ENCODE data around the gene KLC1. TPM values are rescaled to one million over a fixed set of nuclear protein-coding genes. Genes with fewer than 3 reads are reported as not detected.

The KLC1 gene
- 100 to 1,000 TPM; 214 to 500 (median 268) TPM for total RNA-seq

- intact Hi-C loops (cut with DNase I; ENCODE audit: low total_unique reads), result no loop called here
- WGBS, 2 donors, result 0 to 1% methylated on average over 9 to 59 of the region's 97 CpGs
- TF ChIP-seq POLR2A (IDR thresholded peaks at IDR 0.05) (peak in 1 of 2 donors; percentile 61), CTCF (IDR thresholded peaks at IDR 0.05) (no peak)
- H3K4me3 ChIP-seq (ENCODE audit: low read depth, poor library complexity, severe bottlenecking), result peak within 1 kb of the TSS; percentile 85
- peak; percentile 70 to 97 for DNase-seq (ENCODE audit: low spot score in 2 of 2)
Measured at GRCh38 chr14:103628684-103629502, at the start of gene KLC1. Gene KLC1 (plus strand): TSS chr14:103629211. CDS start chr14:103654565, 25,354 bp downstream.

GRCh38 chr14:103581206-103581605, 47.8 kb upstream of the KLC1 start:
- no peak for DNase-seq (ENCODE audit: low spot score in 2 of 2)
- TF ChIP-seq CTCF (IDR thresholded peaks at IDR 0.05) (no peak), POLR2A (IDR thresholded peaks at IDR 0.05) (no peak)
- no peak overlapping the region for H3K4me3 ChIP-seq (ENCODE audit: low read depth, poor library complexity, severe bottlenecking)
- intact Hi-C loops (cut with DNase I; ENCODE audit: low total_unique reads), result loop anchor here (5.0 kb wide), 1 partner anchor 1289 kb away; no protein-coding TSS in a partner anchor
- WGBS, 2 donors, result 86 to 89% methylated on average over 11 of the region's 11 CpGs

GRCh38 chr14:103581954-103582703, 46.9 kb upstream of the KLC1 start:
- H3K4me3 ChIP-seq (ENCODE audit: low read depth, poor library complexity, severe bottlenecking), result no peak overlapping the region
- WGBS, 2 donors, result 66 to 69% methylated on average over 19 to 22 of the region's 26 CpGs
- TF ChIP-seq POLR2A (IDR thresholded peaks at IDR 0.05) (no peak), CTCF (IDR thresholded peaks at IDR 0.05) (no peak)
- DNase-seq (ENCODE audit: low spot score in 2 of 2), result peak; percentile 63 to 88
- intact Hi-C loops (cut with DNase I; ENCODE audit: low total_unique reads), result loop anchor here (5.0 kb wide), 1 partner anchor 1290 kb away; no protein-coding TSS in a partner anchor

- no peak for TF ChIP-seq POLR2A (IDR thresholded peaks at IDR 0.05)
- TF ChIP-seq CTCF (IDR thresholded peaks at IDR 0.05), result no peak
- intact Hi-C loops (cut with DNase I; ENCODE audit: low total_unique reads), result loop anchor here (5.0 kb wide), 1 partner anchor 1292 kb away; no protein-coding TSS in a partner anchor
- DNase-seq (ENCODE audit: low spot score in 2 of 2), result no peak
- WGBS, 2 donors, result 82 to 85% methylated on average over 11 of the region's 11 CpGs
- no peak overlapping the region for H3K4me3 ChIP-seq (ENCODE audit: low read depth, poor library complexity, severe bottlenecking)
Measured at GRCh38 chr14:103584326-103584915, 44.6 kb upstream of the KLC1 start.

GRCh38 chr14:103593577-103593976, 35.4 kb upstream of the KLC1 start:
- no peak for TF ChIP-seq POLR2A (IDR thresholded peaks at IDR 0.05)
- no peak overlapping the region for H3K4me3 ChIP-seq (ENCODE audit: low read depth, poor library complexity, severe bottlenecking)
- DNase-seq (ENCODE audit: low spot score in 2 of 2), result no peak
- intact Hi-C loops (cut with DNase I; ENCODE audit: low total_unique reads), result no loop called here
- 74 to 81% methylated on average over 6 of the region's 6 CpGs for WGBS, 2 donors

GRCh38 chr14:103594265-103594664, 34.7 kb upstream of the KLC1 start:
- 32 to 53% methylated on average over 10 to 11 of the region's 11 CpGs for WGBS, 2 donors
- H3K4me3 ChIP-seq (ENCODE audit: low read depth, poor library complexity, severe bottlenecking), result no peak overlapping the region
- no peak for TF ChIP-seq CTCF (IDR thresholded peaks at IDR 0.05)
- no peak for TF ChIP-seq POLR2A (IDR thresholded peaks at IDR 0.05)
- intact Hi-C loops (cut with DNase I; ENCODE audit: low total_unique reads), result no loop called here
- no peak for DNase-seq (ENCODE audit: low spot score in 2 of 2)
